Mammary epithelial cell (primary cell): ENCODE measurements around the gene TTC13.

Experiments used
- CTCF ChIP-seq, 2 donors: IDR thresholded peaks in 1 of 2; conservative IDR thresholded peaks in 1 of 2; 2 replicates each; pipeline ENCODE4 v1.5.1; 2011 to 2012; ENCODE audit warnings: inconsistent platforms in 2 of 2, low read length in 2 of 2, mild to moderate bottlenecking in 2 of 2, control low read depth in 1 of 2, low read depth in 1 of 2; ENCODE audit not compliant: insufficient read depth in 1 of 2; ENCODE audit errors: extremely low read depth in 1 of 2
- EZH2 ChIP-seq: IDR thresholded peaks from 2 replicates; pipeline ENCODE4 v1.6.1; 2012; ENCODE audit warnings: low read length, inconsistent platforms, borderline replicate concordance

DNA sequence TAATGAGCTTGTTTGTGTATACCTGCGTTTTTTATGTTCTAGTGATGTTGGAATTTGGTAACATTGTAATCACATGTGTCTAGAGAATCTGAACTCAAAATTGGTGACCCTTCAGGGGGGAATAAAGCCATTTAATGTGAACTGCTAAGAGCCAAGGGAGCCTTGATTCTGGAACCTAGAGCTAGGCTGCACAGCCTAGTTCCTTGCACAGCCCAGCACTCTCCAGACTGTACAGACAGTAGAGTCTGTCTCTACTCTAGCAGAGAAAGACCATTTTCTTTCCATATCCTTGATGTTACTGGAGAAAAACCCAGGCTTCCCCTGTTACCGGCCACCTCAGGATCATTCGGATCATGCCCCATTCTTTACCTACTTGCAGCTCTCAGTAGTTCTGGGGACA is 8.8 kb upstream of the TTC13 start:
- TF ChIP-seq CTCF (conservative IDR thresholded peaks at IDR 0.05 in 1 of 2, IDR thresholded peaks at IDR 0.05 in 1 of 2; ENCODE audit: extremely low read depth in 1 of 2, insufficient read depth in 1 of 2, low read depth in 1 of 2, low read length in 2 of 2) (no peak), EZH2 (no peak)
